Endothelial cell of umbilical vein (primary cell): Measurements from ENCODE around the gene KLHL25.

Experiments
- EZH2 ChIP-seq: IDR thresholded peaks from 2 replicates; pipeline ENCODE4 v1.6.1; 2012; ENCODE audit warnings: borderline replicate concordance, low read depth, mild to moderate bottlenecking, moderate library complexity, low read length, inconsistent platforms; ENCODE audit not compliant: severe bottlenecking
- FOS ChIP-seq: IDR thresholded peaks from 2 replicates; pipeline ENCODE4 v1.6.1; 2011; ENCODE audit warnings: mild to moderate bottlenecking, low read length, moderate library complexity, borderline replicate concordance; ENCODE audit not compliant: insufficient read depth
- JUN ChIP-seq: IDR thresholded peaks from 2 replicates; pipeline ENCODE4 v1.6.1; 2011; ENCODE audit warnings: borderline replicate concordance, low read depth; ENCODE audit not compliant: insufficient read length, insufficient read depth
- MYC ChIP-seq: IDR thresholded peaks from one replicate; pipeline ENCODE4 v1.6.1; 2011; ENCODE audit warnings: mild to moderate bottlenecking, low read depth, low read length
- POLR2A ChIP-seq: IDR thresholded peaks from 2 replicates; pipeline ENCODE4 v1.6.1; 2012; ENCODE audit warnings: low read depth, mild to moderate bottlenecking, control low read depth, low read length
- POLR2AphosphoS5 ChIP-seq: IDR thresholded peaks from 2 replicates; pipeline ENCODE4 v1.6.1; 2012; ENCODE audit warnings: low read depth, mild to moderate bottlenecking, control low read depth, low read length, moderate library complexity; ENCODE audit not compliant: insufficient read depth
- TF ChIP-seq, protein P1 (sequence below), 2 donors: IDR thresholded peaks; 1 replicate in 1 of 2; 2 replicates in 1 of 2; pipeline ENCODE4 v1.5.1; 2011; ENCODE audit warnings: low read length in 2 of 2, mild to moderate bottlenecking in 2 of 2, moderate library complexity in 2 of 2, control low read depth in 1 of 2, inconsistent platforms in 1 of 2, low read depth in 1 of 2; ENCODE audit not compliant: insufficient read depth in 1 of 2; ENCODE audit errors: extremely low read depth in 1 of 2
- TF ChIP-seq, protein P2 (sequence below): IDR thresholded peaks from 2 replicates; pipeline ENCODE4 v1.6.1; 2011; ENCODE audit not compliant: insufficient read depth, insufficient read length

DNA sequence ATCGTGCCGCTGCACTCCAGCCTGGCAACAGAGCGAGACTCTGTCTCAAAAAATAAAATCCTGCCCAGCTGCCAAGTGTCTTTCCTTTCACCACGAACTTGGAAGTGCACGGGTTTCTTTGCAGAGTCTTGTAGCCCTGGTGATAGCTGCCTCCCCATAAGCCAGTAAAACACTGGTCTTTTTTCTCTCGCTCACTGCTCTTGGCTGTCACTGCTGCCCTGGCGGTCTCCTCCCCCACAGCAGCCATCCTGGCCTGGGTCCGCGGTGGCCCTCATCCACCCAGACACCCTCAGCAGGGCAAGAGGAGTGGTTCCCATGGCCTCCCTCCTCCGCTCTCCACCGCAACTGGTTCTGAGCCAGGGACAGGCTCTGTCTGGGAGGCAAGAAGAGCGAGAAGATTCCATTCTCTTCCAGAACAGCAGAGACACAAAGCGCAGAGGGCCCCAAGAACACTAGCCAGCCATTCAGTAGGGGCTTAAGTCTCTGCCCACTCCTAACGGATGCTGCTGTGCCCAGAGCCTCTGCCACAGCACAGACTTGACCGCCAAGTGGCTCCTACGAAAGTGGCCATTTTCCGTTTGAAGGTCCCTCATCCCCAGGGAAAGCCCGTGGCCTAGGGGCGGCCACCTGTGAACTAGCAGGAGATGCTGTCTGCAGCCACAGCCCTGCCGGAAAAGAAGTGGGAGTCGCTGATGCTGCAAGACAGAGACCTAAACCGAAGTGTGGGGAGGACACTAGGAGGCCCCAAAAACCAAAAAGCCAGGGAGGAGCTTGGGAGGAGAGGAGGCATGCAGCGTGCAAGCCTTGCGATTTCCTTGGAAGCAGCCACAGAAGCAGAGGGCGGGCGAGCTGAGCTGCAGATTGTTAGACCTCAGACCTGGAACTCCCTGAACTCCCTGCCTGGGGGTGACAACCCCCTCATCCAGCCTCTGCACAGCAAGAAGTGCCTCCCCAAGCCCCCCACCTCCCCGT lies 44.1 kb downstream of the KLHL25 start:
- TF ChIP-seq MYC, result no peak
- TF ChIP-seq, protein P1, sequence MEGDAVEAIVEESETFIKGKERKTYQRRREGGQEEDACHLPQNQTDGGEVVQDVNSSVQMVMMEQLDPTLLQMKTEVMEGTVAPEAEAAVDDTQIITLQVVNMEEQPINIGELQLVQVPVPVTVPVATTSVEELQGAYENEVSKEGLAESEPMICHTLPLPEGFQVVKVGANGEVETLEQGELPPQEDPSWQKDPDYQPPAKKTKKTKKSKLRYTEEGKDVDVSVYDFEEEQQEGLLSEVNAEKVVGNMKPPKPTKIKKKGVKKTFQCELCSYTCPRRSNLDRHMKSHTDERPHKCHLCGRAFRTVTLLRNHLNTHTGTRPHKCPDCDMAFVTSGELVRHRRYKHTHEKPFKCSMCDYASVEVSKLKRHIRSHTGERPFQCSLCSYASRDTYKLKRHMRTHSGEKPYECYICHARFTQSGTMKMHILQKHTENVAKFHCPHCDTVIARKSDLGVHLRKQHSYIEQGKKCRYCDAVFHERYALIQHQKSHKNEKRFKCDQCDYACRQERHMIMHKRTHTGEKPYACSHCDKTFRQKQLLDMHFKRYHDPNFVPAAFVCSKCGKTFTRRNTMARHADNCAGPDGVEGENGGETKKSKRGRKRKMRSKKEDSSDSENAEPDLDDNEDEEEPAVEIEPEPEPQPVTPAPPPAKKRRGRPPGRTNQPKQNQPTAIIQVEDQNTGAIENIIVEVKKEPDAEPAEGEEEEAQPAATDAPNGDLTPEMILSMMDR (IDR thresholded peaks at IDR 0.05; ENCODE audit: extremely low read depth in 1 of 2, insufficient read depth in 1 of 2, low read depth in 1 of 2, low read length in 2 of 2), result no peak
- TF ChIP-seq POLR2AphosphoS5, result no peak
- no peak for TF ChIP-seq POLR2A
- TF ChIP-seq FOS, result no peak
- no peak for TF ChIP-seq EZH2
- TF ChIP-seq, protein P2, sequence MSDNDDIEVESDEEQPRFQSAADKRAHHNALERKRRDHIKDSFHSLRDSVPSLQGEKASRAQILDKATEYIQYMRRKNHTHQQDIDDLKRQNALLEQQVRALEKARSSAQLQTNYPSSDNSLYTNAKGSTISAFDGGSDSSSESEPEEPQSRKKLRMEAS, result no peak
- no peak for TF ChIP-seq JUN
